ENCODE results near the gene DUSP15.

The DUSP15 gene

DNA sequence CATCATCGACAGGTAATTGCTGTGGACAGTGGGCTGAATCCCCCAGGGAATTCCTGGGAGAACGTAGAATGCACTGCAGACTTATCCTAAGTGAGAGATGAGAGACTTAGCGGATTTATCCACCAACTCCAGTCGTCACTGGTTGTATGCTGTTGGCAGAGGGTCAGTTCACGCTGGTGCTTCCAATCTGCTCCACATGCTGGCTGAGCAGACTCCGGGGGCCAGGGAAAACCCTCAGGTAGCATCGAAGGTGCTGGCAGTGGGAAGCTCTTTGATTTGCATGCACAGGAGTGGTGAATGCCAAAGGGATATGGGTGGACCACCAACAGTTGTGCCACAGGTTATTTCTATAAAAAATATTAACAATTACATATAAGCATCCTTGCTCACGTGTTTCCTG lies 20.3 kb upstream of the DUSP15 start:
- DNase-seq = no peak

DNA sequence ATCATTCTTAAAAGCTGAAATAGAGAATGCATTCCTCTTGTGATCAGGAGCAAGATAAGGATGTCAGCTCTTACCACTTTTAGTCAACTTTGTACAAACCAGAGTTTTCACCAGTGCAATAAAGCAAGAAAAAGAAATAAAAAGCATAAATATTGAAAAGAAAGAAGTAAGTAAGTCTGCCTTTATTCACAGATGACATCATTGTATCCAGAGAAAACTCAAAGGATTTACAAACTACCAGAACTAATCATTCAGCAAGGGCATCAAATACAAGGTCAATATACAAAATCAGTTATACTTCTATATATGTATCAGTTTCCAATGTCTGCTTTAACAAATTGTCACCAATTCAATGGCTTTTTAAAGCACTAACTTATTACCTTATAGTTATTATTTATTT lies 13.5 kb upstream of the DUSP15 start:
- no peak for DNase-seq

DNA sequence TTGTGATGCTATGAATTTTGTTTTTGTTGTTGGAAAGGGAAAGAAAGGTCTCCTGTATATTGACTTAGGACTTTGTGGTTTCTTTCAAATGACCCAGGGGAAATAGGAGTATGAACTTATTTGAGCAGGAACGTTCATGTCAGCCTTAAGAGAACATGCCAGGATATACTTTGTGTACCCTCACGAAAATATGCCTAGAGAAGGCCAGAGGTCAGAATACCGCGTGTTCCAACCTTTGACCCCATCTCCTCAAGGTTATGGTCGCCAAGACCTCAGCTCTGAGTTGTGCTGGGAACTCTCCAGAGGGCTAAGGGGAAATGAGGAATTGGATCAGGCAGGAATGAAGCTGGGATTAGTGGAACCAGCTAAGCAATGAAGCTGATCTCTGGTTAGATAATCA lies 11.6 kb upstream of the DUSP15 start:
- no peak for DNase-seq

DNA sequence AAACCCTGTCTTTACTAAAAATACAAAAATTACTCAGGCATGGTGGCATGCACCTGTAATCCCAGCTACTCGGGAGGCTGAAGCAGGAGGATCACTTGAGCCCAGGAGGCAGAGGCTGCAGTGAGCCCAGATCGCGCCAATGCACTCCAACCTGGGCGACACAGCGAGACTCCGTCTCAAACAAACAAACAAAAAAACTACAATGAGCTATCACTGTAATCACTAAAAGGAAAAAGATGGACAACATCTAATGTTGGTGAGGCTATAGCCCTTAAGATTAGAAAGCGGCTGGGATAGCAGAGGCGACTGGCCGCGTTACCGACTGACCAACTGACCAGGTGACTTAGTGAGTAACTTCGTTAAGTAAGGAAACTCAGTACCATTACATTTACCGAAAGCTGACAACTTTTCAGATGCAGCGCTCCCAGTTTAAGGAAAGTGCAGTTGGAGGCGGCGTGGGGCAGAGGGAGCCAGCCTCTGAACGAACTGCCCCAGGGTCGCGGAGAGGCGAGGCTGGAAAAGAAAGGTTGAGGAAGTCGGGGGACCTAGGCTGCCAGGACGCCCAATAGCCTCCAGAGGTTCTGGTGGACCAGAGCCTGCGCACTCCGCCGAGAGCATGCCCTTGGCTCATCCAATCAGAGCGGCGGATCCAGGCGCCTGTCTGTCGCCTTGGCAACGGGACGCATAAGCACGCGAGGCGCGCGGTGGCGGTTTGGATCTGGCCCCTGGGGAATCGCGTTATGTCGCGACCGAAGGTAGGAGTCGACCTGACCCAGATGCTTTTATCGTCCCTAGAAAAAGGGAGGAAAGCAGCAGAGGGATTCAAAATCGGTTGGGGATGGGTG lies 9.0 kb upstream of the DUSP15 start:
- peak; percentile 71 for DNase-seq

DNA sequence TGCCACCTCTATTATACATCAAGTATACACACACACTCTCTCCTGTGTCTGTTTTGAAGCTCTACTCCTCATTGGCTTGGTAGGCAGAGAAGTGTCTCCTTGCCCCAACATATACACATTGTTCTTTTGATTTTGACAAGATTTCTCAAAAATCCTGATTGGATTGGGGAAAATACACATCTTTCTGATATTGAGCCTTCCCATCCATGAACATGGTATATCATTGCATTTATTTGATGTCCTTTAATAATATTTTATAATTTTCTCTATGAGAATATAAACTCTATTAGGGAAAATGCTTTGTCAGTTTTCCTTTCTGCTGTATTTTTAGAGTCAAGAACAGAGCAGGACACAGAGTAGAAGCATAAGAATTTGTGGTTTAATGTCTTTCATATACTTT lies 7.4 kb upstream of the DUSP15 start:
- DNase-seq = no peak

DNA sequence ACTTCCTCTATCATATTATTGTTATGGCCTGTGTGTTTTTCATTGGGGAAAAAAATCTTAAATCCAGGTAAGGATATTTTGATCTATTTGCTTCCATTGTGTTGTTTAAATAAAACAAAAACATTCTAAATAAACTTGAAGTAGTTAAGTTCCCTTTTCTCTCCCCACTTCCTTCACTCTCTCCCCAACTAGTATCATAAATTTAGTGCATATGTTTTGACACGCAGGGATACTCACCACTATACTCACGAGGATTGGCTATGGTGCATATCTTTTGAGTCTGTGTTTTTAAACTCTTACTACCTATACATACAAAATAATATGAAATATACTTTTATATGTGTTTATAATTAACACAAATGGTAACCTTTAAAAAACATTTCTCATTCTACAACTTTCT lies 5.3 kb upstream of the DUSP15 start:
- no peak for DNase-seq

DNA sequence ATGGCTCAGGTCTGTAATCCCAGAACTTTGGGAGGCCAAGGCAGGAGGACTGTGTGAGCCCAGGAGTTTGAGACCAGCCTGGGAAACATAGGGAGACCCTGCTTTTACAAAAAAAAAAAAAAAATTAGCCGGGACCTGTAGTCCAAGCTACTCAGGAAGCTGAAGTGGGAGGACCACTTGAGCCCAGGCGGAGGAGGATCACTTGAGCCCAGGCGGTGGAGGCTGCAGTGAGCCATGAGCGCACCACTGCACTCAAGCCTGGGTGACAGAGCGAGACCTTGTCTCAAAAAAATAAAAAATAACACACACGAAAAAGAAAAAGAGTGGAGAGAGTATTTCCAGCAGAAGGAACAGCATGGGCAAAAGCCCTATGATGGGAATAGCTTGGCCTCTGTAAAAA lies 2.1 kb upstream of the DUSP15 start:
- DNase-seq = no peak

DNA sequence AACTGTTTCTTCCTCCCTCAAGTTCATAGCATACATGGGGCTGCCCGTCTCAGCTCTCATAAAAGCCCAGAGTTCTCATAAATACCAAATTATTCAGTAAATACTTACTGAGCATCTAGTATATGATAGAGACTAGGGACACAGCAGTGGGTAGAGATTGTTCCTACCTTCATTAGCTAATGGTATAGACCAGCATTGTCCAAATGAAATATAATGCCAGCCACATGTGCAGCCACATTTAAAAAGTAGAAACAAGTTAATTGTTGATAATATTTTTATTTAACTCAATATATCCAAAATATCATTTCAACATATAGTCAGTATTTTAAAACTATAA lies 1.3 kb upstream of the DUSP15 start:
- no peak for DNase-seq

DNA sequence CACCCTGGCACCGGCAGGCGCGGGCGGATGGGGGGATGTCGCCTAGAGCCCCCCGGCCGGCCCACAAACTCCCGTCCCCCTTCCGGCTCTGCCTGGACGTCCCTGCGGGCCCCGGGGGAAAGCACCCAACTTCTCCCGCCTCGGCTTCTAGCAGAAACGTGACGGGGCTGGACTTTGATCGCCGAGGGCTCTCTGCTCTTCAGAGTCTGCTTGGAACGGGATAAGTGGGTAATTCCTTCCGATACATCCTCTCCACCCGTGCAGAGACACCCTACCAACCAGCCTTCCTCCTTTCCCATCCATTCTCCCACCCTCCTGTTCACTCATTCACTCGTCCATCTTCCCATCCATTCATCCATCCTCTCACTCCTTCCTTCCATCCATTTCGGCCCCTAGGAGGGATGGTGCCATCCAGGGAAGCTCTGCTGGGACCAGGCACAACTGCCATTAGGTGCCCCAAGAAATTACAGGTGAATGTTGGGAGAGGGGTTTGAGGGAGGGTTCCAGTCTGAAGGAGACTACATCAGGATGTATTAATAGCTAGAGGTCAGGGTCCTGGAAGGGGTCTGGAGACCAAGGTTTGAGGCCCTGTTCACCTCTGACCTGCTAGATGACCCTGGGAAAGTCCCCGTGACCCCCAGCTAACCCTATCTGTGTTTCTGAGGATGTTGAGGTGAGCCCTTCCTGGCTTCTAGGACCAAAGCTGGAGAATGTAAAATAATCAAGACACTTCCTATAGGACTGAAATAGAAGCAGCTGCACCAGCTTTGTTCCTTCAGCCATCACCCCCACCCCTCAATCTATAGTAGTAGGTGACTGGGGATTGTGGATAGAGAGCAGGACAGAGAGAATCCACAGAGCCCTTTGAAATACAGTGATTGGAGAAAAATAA lies 645 bp upstream of the DUSP15 start:
- no peak for DNase-seq

DNA sequence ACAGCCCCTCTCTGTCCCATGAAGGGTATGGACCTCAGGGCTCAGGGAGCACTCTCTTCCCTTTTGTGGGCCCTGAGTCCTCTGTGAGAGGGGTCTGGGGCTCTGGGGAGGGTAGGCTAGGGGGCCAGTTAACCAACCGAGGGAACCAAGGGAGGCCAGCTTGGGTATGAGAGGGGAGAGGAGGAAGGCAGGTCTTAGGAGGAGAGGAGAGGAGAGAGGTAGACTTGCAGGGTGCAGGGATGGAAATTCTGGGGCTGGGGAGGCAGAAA lies 720 bp downstream of the DUSP15 start:
- DNase-seq = no peak

DNA sequence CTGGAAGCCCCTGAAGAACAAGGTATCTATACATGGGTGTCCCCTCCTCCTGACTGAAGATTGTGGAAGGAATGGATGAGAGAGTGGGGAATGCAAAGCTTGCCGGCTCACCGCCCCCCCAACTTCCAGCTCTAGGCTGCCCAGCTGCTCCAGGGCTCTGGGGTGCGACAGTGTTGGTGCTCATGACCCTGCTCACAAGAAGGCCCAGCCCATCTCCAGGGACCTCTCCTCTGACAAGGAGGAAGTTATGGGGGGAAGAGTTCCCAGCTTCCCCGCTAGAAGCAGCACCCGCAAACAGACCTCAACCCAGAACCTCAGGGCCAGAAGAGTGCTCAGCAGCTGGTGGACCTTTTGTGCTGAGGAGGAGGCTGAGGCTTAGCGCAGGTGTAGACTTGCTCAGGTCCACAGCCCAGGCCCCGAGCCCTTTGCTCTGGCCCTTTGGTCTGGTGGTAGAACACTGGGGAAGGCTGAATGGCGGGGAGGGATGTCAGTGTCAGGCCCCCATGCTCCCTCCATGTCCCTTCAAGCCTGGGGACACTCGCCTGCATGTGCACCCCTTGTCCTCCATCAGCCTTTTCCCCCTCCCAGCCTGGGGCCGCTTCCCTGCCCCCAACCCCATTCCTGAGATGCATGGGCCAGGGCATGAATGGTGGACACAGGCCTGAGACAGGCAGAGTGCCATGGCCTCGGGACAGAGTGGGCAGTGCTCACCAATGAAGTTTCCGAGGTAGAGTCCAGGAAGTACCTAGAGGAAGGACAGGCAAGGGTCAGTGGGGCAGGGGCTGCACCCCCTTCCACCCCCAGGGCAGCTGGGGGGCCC lies 1.3 kb downstream of the DUSP15 start:
- no peak for DNase-seq

DNA sequence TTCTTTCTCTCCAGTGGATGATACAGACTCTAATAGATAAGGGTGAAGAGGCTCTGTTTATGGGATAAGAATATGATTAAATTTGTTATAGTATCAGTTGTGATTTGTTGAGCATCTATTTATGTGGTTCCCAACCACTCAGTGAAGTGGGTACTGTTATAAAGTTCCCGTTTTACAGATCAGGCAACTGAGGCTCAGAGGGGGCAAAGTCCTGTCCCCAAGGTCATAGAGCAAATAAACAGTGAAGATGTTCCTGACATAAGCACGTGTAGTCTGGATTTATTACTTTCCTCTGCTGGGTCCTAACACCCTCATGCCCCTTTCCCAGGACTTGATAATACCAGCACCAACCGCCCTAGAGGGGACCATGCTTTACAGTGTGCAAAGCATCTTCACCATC lies 4.1 kb downstream of the DUSP15 start:
- no peak for DNase-seq

DNA sequence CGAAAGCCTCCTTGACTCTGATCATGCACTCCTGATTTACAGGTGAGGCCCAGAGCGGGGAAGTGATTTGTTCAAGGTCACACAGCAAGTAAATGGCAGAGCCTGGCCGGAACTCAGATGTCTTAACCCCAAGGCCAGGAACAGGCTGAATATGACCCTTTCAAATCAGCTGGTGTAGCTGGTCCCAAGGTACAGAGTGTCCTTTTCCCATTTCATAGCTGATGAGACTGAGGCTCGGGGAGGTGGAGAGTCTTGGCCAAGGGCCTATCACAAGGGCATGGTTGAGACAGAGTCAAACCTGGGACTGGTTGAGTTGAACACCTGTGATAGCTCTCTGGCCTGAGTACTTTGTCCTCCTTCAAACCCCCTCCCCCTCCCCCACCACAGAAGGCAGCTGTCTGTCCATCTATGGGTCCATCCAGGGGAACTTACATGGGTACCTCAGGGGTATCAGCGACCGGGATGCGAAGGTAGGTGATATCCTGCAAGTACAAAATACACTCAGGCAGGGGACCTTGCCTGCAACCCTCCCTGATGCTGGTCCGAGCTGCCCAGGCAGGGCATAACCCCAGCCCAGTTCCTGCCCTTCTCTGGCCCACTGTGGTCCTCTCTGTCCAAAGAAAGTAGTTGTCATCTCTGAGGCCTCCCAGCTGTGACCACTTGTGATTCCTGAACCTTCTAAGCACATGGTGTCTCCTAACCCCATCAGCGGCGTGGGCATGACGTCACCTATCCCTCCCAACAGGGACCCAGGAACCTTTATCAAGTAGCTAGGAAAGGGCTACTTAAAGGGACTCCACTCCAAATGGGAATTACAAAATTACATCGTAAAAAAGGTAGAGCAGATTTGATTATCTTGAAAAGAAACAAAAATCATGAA lies 5.6 kb downstream of the DUSP15 start:
- no peak for DNase-seq

DNA sequence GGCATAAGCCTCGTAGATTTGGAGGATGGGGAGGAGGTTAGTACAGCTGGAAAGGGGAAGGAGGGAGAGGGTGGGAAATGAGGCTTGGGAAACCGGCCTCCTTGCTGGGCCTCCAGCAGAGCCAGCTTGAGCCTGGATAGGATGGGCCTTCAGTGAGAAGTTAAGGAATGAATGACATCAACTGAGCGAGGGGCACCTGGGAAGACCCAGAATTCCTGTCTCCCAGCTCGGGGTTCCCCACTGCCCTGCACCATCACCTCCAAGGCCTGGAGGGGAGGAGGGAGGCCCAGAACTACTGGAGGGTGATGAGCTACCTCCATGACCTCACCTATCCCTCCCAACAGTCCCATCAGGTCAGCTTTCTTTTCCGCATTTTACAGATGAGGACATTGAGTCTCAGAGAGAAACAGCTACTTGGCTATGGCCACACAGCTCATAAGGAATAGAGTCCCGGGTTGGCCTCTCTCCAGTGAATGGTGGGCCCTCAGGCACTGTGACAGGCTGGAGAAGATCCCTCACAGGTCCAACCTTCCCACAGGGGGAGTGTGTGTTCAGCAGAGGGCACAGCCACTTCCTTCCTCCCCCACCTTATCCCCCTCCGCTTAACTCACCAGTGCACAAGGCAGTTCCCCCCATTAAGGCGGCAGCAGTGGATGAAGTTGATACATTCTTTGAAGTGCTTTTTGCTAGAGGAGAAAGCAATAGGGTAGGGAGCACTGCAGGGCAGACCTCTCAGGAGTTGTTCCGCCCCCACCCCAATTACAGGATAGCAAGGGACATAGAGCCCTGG lies 6.8 kb downstream of the DUSP15 start:
- no peak for DNase-seq

DNA sequence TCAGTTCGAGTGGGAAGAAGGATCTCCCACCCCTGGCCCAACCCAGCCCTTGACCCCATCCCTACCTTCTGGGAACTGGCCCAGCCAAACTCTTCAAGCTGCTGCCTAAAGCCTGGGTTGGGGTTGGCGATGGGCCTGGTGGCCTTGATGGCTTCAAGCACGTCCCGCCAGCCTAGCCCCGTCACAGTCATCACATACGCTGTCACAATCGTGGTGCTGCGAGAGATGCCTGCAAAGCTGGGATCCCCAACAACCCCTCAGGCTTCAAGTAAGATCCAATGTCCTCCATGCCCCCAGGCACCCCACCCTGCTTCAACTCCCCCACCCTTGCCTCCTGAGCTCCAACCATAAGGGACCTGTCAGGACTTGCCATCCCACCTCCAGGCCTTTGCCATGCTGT lies 7.8 kb downstream of the DUSP15 start:
- no peak for DNase-seq

DNA sequence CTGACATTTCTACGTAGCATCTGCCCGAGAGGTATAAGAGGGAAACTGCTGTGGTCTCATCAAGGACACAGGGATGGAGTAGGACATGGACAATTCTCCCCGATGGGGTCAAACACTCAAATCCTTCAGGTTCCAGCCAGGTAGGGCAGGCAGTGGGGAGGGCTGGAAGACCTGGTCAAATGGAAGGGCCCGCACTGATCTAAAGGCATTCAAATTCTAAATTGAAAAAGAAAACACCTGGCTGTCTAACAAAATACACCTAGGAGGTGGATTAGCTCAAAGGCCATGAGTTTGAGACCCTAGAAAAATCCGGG lies 8.2 kb downstream of the DUSP15 start:
- DNase-seq = no peak

DNA sequence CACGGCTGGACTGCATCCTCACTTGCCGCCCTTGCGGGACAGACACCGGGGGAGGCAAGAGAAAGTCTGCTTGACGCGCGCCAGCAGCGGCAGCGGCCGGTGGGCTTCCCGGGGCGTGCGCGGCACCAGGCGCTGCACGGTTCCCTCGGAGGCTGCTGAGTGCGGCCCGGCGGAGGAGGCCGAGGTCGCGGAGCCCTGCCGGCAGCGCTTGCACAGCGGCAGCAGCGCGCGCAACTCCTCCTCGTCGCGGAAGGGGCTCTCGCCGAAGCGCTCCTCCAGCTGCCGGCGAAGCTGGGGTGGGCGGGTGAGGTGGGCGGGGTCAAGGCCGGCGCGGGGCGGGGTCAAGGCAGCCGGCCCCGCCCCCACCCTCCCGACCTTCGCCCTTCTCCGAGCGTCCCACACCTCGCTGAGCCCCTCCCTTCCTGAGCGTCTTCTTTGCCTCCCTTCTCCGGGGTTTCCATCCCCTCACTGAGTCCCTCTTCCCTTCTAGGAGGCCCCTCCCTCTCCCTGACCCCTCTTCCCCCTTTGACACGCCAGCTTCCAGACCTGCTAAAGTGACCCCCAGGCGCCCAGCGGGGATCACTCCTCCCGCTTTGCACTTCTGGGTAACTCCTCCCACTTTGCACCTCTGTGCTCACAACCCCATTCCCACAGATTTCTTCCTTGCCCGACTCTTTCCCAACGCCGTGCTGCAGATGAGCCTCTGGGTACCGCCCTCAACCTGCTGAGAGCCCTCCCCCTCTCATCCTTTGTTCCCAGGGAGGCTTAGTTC lies 8.8 kb downstream of the DUSP15 start:
- DNase-seq = peak; percentile 61

DNA sequence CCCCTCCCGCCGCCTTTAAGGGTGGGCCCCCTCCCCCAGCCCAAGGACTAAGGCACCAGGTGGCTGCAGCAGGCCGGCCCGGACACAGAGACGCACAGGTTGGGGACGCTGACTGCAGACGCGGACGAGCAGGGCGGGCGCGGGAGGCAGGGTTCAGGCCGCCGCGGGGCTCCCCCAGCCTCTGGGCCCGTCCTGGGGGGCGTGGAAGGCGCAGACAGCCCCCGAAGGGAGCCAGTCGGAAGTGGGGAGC lies 9.3 kb downstream of the DUSP15 start:
- DNase-seq = no peak

DNA sequence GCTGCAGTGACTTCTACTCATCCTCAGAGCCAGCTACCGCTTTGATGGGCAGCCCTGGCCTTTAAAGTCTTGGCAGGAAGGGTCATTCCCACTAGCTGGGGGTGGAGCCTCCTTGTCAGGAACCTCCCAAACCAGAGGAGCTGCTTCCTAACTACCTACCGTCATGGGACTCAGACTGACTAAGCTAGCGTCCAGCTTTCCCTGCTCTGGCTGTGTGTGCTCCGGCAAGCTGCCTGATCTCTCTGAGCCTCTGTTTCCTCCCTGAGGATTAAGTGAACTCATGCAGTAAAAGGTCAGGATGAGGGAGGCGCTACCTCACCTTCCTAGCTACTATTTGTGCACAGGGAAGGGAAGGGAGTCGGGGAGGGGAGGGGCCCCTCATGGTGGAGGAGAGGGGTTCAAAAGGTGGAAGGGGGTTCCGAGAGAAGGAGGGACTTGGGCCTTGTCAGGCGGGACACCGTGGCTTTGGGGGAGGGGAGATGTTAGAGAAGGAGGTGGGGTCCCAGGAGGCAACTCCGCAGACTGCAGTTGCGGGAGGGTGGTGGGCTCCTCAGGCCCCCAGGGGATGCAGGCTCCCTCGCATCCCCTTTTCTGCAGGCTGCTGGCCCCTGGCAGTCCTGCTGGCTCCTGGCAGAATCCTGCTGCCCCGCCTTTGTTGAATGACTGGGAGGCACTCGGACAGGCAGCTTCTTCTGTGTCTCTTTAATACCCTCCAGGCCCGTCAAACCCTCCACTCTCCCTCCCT lies 9.8 kb downstream of the DUSP15 start:
- DNase-seq = no peak

DNA sequence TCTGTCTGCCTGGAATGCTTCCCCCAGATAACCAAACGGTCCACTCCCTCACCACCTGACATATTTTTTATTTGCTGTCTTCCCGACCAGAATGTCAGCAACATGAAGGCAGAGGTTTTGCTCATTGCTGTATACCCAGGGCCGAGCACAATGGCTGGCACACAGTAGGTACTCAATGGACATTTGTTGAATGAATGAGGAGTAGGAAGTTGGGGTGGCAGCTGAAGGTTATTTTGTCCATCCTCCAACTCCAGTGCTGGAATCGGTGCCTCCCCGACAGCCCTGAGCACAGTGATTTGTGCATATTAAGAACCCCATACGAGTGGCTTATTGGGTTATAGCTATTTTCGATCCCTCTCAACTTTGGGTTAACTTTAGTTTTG lies 10.3 kb downstream of the DUSP15 start:
- DNase-seq = no peak

Data from activated CD4-positive, alpha-beta T cell treated with anti-CD3 and anti-CD28 coated beads, Interleukin-2, amount 50 U/mL, for 1 hour (primary cell).